Esophagus muscularis mucosa (tissue), 3 donors: ENCODE results near the gene IFIT2.

Experiments
- EP300 ChIP-seq: sonication (generic); formaldehyde crosslinking; IDR thresholded peaks from one replicate; pipeline ENCODE4 v1.6.1; 2017; ENCODE audit warnings: antibody characterized with exemption
- TF ChIP-seq, protein P1 (sequence below), 3 experiments: fragments of 200-600 bp in 2 of 3; fragments of 450-650 bp in 1 of 3; sonication (generic) in 2 of 3; IDR thresholded peaks; one replicate each; pipeline ENCODE4 v1.5.1; 2017 to 2019; ENCODE audit warnings: antibody characterized with exemption in 3 of 3, mild to moderate bottlenecking in 2 of 3, moderate library complexity in 1 of 3

DNA sequence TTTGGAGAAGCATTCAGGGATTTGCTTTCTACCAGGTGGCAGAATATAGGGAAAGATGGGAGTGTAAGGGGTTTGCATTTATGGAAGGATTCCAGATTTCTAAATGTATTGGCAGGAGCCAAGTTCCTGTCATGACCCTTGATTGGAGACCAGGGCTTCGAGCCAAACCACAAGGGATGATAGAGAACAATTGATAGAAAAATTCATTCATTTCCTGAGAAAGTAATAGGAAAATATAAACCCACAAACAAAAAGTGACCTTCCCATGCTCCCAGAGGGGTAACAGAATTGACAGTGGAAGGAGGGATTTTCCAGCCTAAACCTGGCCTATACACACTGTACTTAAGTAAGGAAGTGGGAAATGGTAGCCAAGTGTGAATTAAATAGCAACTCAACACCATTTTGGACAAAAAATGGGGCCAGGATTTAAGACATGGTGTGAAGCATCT, 22.4 kb upstream of the IFIT2 start:
- TF ChIP-seq, protein P1, sequence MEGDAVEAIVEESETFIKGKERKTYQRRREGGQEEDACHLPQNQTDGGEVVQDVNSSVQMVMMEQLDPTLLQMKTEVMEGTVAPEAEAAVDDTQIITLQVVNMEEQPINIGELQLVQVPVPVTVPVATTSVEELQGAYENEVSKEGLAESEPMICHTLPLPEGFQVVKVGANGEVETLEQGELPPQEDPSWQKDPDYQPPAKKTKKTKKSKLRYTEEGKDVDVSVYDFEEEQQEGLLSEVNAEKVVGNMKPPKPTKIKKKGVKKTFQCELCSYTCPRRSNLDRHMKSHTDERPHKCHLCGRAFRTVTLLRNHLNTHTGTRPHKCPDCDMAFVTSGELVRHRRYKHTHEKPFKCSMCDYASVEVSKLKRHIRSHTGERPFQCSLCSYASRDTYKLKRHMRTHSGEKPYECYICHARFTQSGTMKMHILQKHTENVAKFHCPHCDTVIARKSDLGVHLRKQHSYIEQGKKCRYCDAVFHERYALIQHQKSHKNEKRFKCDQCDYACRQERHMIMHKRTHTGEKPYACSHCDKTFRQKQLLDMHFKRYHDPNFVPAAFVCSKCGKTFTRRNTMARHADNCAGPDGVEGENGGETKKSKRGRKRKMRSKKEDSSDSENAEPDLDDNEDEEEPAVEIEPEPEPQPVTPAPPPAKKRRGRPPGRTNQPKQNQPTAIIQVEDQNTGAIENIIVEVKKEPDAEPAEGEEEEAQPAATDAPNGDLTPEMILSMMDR (IDR thresholded peaks at IDR 0.05), result no peak
- TF ChIP-seq EP300, result no peak
